Fibroblast of lung (primary cell): ENCODE results near the gene DLL3. TPM values are rescaled to one million over a fixed set of nuclear protein-coding genes. Genes with fewer than 3 reads are reported as not detected.

Experiments
- DNase-seq, 2 donors: peaks; one replicate each; pipeline versions ENCODE4 v3.0.0 to v3.0.0-alpha.2; 2010; ENCODE audit warnings: low read depth in 2 of 2
- H2AFZ ChIP-seq: 2 replicates; pipeline ENCODE4 v1.5.1; 2012; ENCODE audit warnings: low read length, control low read depth, inconsistent platforms
- H3K27ac ChIP-seq: 2 replicates; pipeline ENCODE4 v1.5.1; 2011; ENCODE audit warnings: low read length, control low read depth; ENCODE audit not compliant: insufficient read depth
- H3K27me3 ChIP-seq: 2 replicates; pipeline ENCODE4 v1.5.1; 2011; ENCODE audit warnings: mild to moderate bottlenecking, low read length; ENCODE audit not compliant: control insufficient read depth, insufficient read depth
- H3K36me3 ChIP-seq: 2 replicates; pipeline ENCODE4 v1.5.1; 2011; ENCODE audit warnings: low read length; ENCODE audit not compliant: control insufficient read depth, insufficient read depth
- H3K4me1 ChIP-seq: 2 replicates; pipeline ENCODE4 v1.5.1; 2011; ENCODE audit warnings: low read length; ENCODE audit not compliant: control insufficient read depth, insufficient read depth; ENCODE audit errors: extremely low read depth
- H3K4me2 ChIP-seq: 2 replicates; pipeline ENCODE4 v1.5.1; 2011; ENCODE audit warnings: low read length, control low read depth; ENCODE audit not compliant: insufficient read depth; ENCODE audit errors: extremely low read depth
- H3K4me3 ChIP-seq, 4 experiments: fragments of 200-600 bp in 1 of 4; sonication (generic) in 1 of 4; replicated peaks in 1 of 4; 2 replicates each; pipeline ENCODE4 v1.5.1; 2011 to 2016; ENCODE audit warnings: low read length in 4 of 4, low read depth in 3 of 4, mild to moderate bottlenecking in 3 of 4, control low read depth in 2 of 4, inconsistent platforms in 1 of 4, mixed read lengths in 1 of 4; ENCODE audit not compliant: insufficient read depth in 1 of 4; ENCODE audit errors: control extremely low read depth in 1 of 4
- H3K79me2 ChIP-seq: 2 replicates; pipeline ENCODE4 v1.5.1; 2012; ENCODE audit warnings: mild to moderate bottlenecking, low read length, inconsistent platforms; ENCODE audit not compliant: control insufficient read depth, insufficient read depth
- H3K9ac ChIP-seq: 2 replicates; pipeline ENCODE4 v1.5.1; 2011; ENCODE audit warnings: mild to moderate bottlenecking, low read length, control low read depth; ENCODE audit not compliant: insufficient read depth
- H3K9me3 ChIP-seq: 2 replicates; pipeline ENCODE4 v1.5.1; 2012; ENCODE audit warnings: low read depth, low read length; ENCODE audit not compliant: control insufficient read depth, insufficient read depth
- H4K20me1 ChIP-seq: 2 replicates; pipeline ENCODE4 v1.5.1; 2011; ENCODE audit warnings: low read length; ENCODE audit not compliant: control insufficient read depth, insufficient read depth; ENCODE audit errors: extremely low read depth
- CTCF ChIP-seq, 2 donors: IDR thresholded peaks in 1 of 2; conservative IDR thresholded peaks in 1 of 2; 1 replicate in 1 of 2; 2 replicates in 1 of 2; pipeline ENCODE4 v1.5.1; 2011 to 2012; ENCODE audit warnings: low read length in 2 of 2, control low read depth in 1 of 2, inconsistent platforms in 1 of 2, low read depth in 1 of 2, mild to moderate bottlenecking in 1 of 2
- EZH2 ChIP-seq: IDR thresholded peaks from 2 replicates; pipeline ENCODE4 v1.5.1; 2012; ENCODE audit warnings: low read length, control low read depth, mild to moderate bottlenecking; ENCODE audit errors: missing control alignments
- polyA plus RNA-seq, 2 donors: library from polyadenylated mRNA; depleted of rRNA in 1 of 2; stranded (reverse) in 1 of 2; unstranded in 1 of 2; fragments of >200 nt; gene quantifications; 2 replicates each; pipeline ENCODE4 v1.2.1, GENCODE V29; 2011 to 2012; ENCODE audit warnings: missing spikeins in 1 of 2
- total RNA-seq: library from RNA; depleted of rRNA; stranded (reverse); fragments of >200 nt; gene quantifications from 2 replicates; pipeline ENCODE4 v1.2.1, GENCODE V29; 2014

The DLL3 gene
- total and polyA plus RNA-seq, 2 donors (not counting 1 experiment from before 2014, with no cell fraction given): under 0.01 to 0.11 TPM

DNA sequence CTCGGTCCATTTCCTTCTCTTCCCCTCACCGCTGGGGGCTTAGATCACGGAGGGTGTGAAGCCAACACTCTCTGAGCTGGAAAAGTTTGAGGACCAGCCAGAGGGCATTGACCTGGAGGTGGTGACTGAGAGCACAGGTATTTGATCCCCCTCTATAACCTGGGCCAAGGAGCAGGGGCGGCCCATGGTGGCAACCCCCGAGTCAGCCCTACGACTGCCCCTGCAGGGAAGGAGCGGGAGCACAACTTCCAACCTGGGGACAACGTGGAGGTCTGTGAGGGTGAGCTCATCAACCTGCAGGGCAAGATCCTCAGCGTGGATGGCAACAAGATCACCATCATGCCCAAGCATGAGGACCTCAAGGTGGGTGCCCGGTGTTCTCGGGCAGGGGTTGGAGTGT, 29.7 kb upstream of the DLL3 start:
- Histone ChIP-seq H3K4me2 (no peak overlapping the region), H2AFZ (no peak overlapping the region), H3K9me3 (no peaks in the 10 kb centered on the region), H3K9ac (no peak overlapping the region), H3K36me3 (peaks cover 55% of the 10 kb centered on the region), H3K27me3 (no peaks in the 10 kb centered on the region), H3K79me2 (no peaks in the 10 kb centered on the region), H3K4me3 (no peak overlapping the region), H3K4me1 (no peaks in the 10 kb centered on the region), H4K20me1 (no peaks in the 10 kb centered on the region), H3K27ac (no peak overlapping the region)
- TF ChIP-seq EZH2 (no peak), CTCF (conservative IDR thresholded peaks at IDR 0.05 in 1 of 2, IDR thresholded peaks at IDR 0.05 in 1 of 2; ENCODE audit: low read depth in 1 of 2, low read length in 2 of 2) (no peak)
- no peak for DNase-seq

- no peak overlapping the region for H2AFZ ChIP-seq
- H3K4me2 ChIP-seq: no peak overlapping the region
- H3K9ac ChIP-seq: no peak overlapping the region
- H3K27me3 ChIP-seq: no peaks in the 10 kb centered on the region
- no peaks in the 10 kb centered on the region for H3K79me2 ChIP-seq
- no peak for DNase-seq
- H3K4me3 ChIP-seq: no peak overlapping the region
- H3K27ac ChIP-seq: no peak overlapping the region
- no peak for TF ChIP-seq EZH2
- no peak for TF ChIP-seq CTCF (conservative IDR thresholded peaks at IDR 0.05 in 1 of 2, IDR thresholded peaks at IDR 0.05 in 1 of 2; ENCODE audit: low read depth in 1 of 2, low read length in 2 of 2)
- no peaks in the 10 kb centered on the region for H3K9me3 ChIP-seq
- peaks cover 59% of the 10 kb centered on the region for H3K36me3 ChIP-seq
- H4K20me1 ChIP-seq: no peaks in the 10 kb centered on the region
- H3K4me1 ChIP-seq: no peaks in the 10 kb centered on the region
Measured at GRCh38 chr19:39469567-39469966, 29.2 kb upstream of the DLL3 start.

- no peak overlapping the region for H3K9ac ChIP-seq
- H2AFZ ChIP-seq: no peak overlapping the region
- no peaks in the 10 kb centered on the region for H4K20me1 ChIP-seq
- peak in 1 of 2 donors; percentile 16 for DNase-seq
- H3K79me2 ChIP-seq: no peaks in the 10 kb centered on the region
- H3K9me3 ChIP-seq: no peaks in the 10 kb centered on the region
- no peaks in the 10 kb centered on the region for H3K27me3 ChIP-seq
- no peak for TF ChIP-seq EZH2
- TF ChIP-seq CTCF (conservative IDR thresholded peaks at IDR 0.05 in 1 of 2, IDR thresholded peaks at IDR 0.05 in 1 of 2; ENCODE audit: low read depth in 1 of 2, low read length in 2 of 2): no peak
- H3K4me3 ChIP-seq: no peak overlapping the region
- H3K27ac ChIP-seq: no peak overlapping the region
- peaks cover 57% of the 10 kb centered on the region for H3K36me3 ChIP-seq
- no peaks in the 10 kb centered on the region for H3K4me1 ChIP-seq
- H3K4me2 ChIP-seq: no peak overlapping the region
Measured at GRCh38 chr19:39470724-39471339, 27.9 kb upstream of the DLL3 start.
